Activated naive CD8-positive, alpha-beta T cell treated with anti-CD3 and anti-CD28 coated beads, Interleukin-2, amount 50 U/mL, for 16 hours (primary cell): ENCODE results near the gene TNFRSF8.
A peak's percentile ranks its signal among the peaks of the same experiment; 100 is the strongest.

ENCODE experiments used
- DNase-seq: peaks from one replicate; pipeline ENCODE4 v3.0.0-alpha.2; 2020; ENCODE audit warnings: low read depth, low spot score

TNFRSF8 gene

GRCh38 chr1:12173041-12173509 lies 110.0 kb downstream of the TNFRSF8 start:
- no peak for DNase-seq

- DNase-seq: peak; percentile 61
Measured at GRCh38 chr1:12173631-12174121, 110.6 kb downstream of the TNFRSF8 start.

- DNase-seq: no peak
Measured at GRCh38 chr1:12174924-12175810, 112.1 kb downstream of the TNFRSF8 start.

GRCh38 chr1:12176298-12177118 lies 113.4 kb downstream of the TNFRSF8 start:
- DNase-seq: no peak

- no peak for DNase-seq
Measured at GRCh38 chr1:12177156-12177998, 114.3 kb downstream of the TNFRSF8 start.

GRCh38 chr1:12177999-12178441 lies 114.9 kb downstream of the TNFRSF8 start:
- DNase-seq: peak; percentile 89

GRCh38 chr1:12178511-12178910 lies 115.4 kb downstream of the TNFRSF8 start:
- no peak for DNase-seq

GRCh38 chr1:12179111-12179519 lies 116.0 kb downstream of the TNFRSF8 start:
- DNase-seq: peak; percentile 67

GRCh38 chr1:12179676-12180075 lies 116.6 kb downstream of the TNFRSF8 start:
- DNase-seq: no peak

- DNase-seq: no peak
Measured at GRCh38 chr1:12180315-12180714, 117.2 kb downstream of the TNFRSF8 start.

- no peak for DNase-seq
Measured at GRCh38 chr1:12180903-12181302, 117.8 kb downstream of the TNFRSF8 start.

GRCh38 chr1:12181568-12181967 lies 118.5 kb downstream of the TNFRSF8 start:
- DNase-seq: no peak

- no peak for DNase-seq
Measured at GRCh38 chr1:12182410-12182984, 119.4 kb downstream of the TNFRSF8 start.

- no peak for DNase-seq
Measured at GRCh38 chr1:12183095-12183794, 120.1 kb downstream of the TNFRSF8 start.

- DNase-seq: no peak
Measured at GRCh38 chr1:12184008-12184681, 121.0 kb downstream of the TNFRSF8 start.

GRCh38 chr1:12185036-12185917 lies 122.2 kb downstream of the TNFRSF8 start:
- no peak for DNase-seq

- DNase-seq: no peak
Measured at GRCh38 chr1:12185918-12186678, 123.0 kb downstream of the TNFRSF8 start.

GRCh38 chr1:12186679-12186985 lies 123.5 kb downstream of the TNFRSF8 start:
- DNase-seq: no peak
